Kidney (tissue), 14 donors: ENCODE data around the gene AKAP14. TPM values are rescaled to one million over a fixed set of nuclear protein-coding genes. Genes with fewer than 3 reads are reported as not detected.

Source experiments
- DNase-seq, 5 donors: peaks; one replicate each; pipeline ENCODE4 v3.0.0-alpha.2; 2013 to 2020
- FAIRE-seq: peaks from 2 replicates; lab custom pipeline; 2012; peaks lifted over from hg19 to GRCh38; lab: Jason Lieb, UNC
- H3K27ac ChIP-seq, 2 donors: one replicate each; pipeline ENCODE4 v1.7.0; 2013; ENCODE audit warnings: low read depth in 2 of 2, low read length in 2 of 2, inconsistent platforms in 1 of 2
- H3K27me3 ChIP-seq: one replicate; pipeline ENCODE4 v1.7.1; 2013; ENCODE audit warnings: low read length, inconsistent platforms; ENCODE audit not compliant: control insufficient read depth, insufficient read depth
- H3K36me3 ChIP-seq, 3 donors: one replicate each; pipeline versions ENCODE4 v1.7.0 to v1.7.1; 2013; ENCODE audit warnings: low read length in 3 of 3, control low read depth in 1 of 3, inconsistent platforms in 1 of 3; ENCODE audit not compliant: insufficient read depth in 3 of 3, control insufficient read depth in 2 of 3
- H3K4me1 ChIP-seq, 3 donors: one replicate each; pipeline versions ENCODE4 v1.7.0 to v1.7.1; 2013; ENCODE audit warnings: low read length in 3 of 3, inconsistent platforms in 1 of 3, low read depth in 1 of 3; ENCODE audit not compliant: control insufficient read depth in 2 of 3, insufficient read depth in 2 of 3
- H3K4me3 ChIP-seq, 3 donors: one replicate each; pipeline versions ENCODE4 v1.7.0 to v1.8.1; 2013; ENCODE audit warnings: low read length in 3 of 3, control low read depth in 1 of 3, inconsistent platforms in 1 of 3
- H3K9ac ChIP-seq, 3 donors: one replicate each; pipeline versions ENCODE4 v1.7.0 to v1.7.1; 2013; ENCODE audit warnings: low read length in 3 of 3, control low read depth in 1 of 3, inconsistent platforms in 1 of 3
- H3K9me3 ChIP-seq, 3 donors: one replicate each; pipeline versions ENCODE4 v1.7.0 to v1.7.1; 2013; ENCODE audit warnings: low read length in 3 of 3, control low read depth in 1 of 3, inconsistent platforms in 1 of 3; ENCODE audit not compliant: control insufficient read depth in 2 of 3, insufficient read depth in 1 of 3
- CTCF ChIP-seq: IDR thresholded peaks from 3 replicates; pipeline ENCODE4 v1.5.1; 2012; ENCODE audit warnings: mild to moderate bottlenecking, moderate library complexity, borderline replicate concordance; ENCODE audit not compliant: insufficient read depth; ENCODE audit errors: extremely low read depth
- intact Hi-C: fragments of 100-400 bp; cut with DNase I; formaldehyde crosslinking; loops from one replicate; pipeline ENCODE4 v1.11.1; 2022
- polyA plus RNA-seq: library from polyadenylated mRNA; stranded (reverse); fragments of 350-450 nt; fragmentation: Illumina TruSeq; extraction: RNeasy Lipid Tissue Mini Kit (QIAGEN cat#74804); gene quantifications from one replicate; pipeline ENCODE4 v1.2.3, GENCODE V29; 2014; ENCODE audit warnings: low read depth, low replicate concordance; ENCODE audit not compliant: insufficient read depth
- total RNA-seq: library from RNA; stranded (reverse); fragmentation: NEBNext Ultra II Directional; extraction: Animal tissue kit (Norgen Biotek cat#: 25700); gene quantifications from one replicate; pipeline ENCODE4 v1.2.1, GENCODE V29; 2021
- donor health status: control.
- donor health status: control.
- donor health status: control.
- donor health status: control.
- donor health status: control.
- donor health status: DM: yes; HTN: yes; CAD: no.
- donor health status: Normal renal cell carcinoma (clear cell type).

Gene AKAP14
- total and polyA plus RNA-seq, 2 donors from 2014 or later, result not detected

- H3K27ac ChIP-seq, result peak overlapping the region; percentile 92 to 93
- DNase-seq (peak in 4 of 5 donors; percentile 15 to 49 (median 44)), FAIRE-seq (no peak)
- H3K9ac ChIP-seq, result peak overlapping the region; percentile 71 to 95 (median 80)
- H3K9me3 ChIP-seq, result no peaks in the 10 kb centered on the region
- no peaks in the 10 kb centered on the region for H3K4me1 ChIP-seq
- intact Hi-C loops, result no loop called here
- TF ChIP-seq CTCF, result no peak
- H3K27me3 ChIP-seq, result no peaks in the 10 kb centered on the region
- H3K4me3 ChIP-seq, result peak overlapping the region; percentile 88 to 93 (median 88)
- H3K36me3 ChIP-seq, result no peaks in the 10 kb centered on the region
Observed at GRCh38 chrX:119870626-119871131, 25.0 kb upstream of the AKAP14 start.

GRCh38 chrX:119871245-119871598 lies 24.5 kb upstream of the AKAP14 start:
- Histone ChIP-seq H3K4me1 (no peaks in the 10 kb centered on the region), H3K27ac (peak overlapping the region; percentile 92 to 93)

GRCh38 chrX:119871599-119872395 lies 23.9 kb upstream of the AKAP14 start, which contains the start of the genes NDUFA1 and RNF113A:
Gene NDUFA1 (plus strand): TSS chrX:119871832. CDS start chrX:119871912, 80 bp downstream.
Gene RNF113A (minus strand): TSS chrX:119871733. CDS start chrX:119871613, 120 bp downstream.
- Histone ChIP-seq H3K27me3 (no peaks in the 10 kb centered on the region), H3K9me3 (no peaks in the 10 kb centered on the region), H3K4me1 (no peaks in the 10 kb centered on the region), H3K4me3 (peak within 1 kb of the TSS; percentile 88 to 93 (median 88)), H3K27ac (peak within 1 kb of the TSS; percentile 92 to 93), H3K9ac (peak within 1 kb of the TSS; percentile 71 to 95 (median 80)), H3K36me3 (peaks cover 0 to 2% (median 0%) of the 10 kb centered on the region in 3 donors)
- peak; percentile 82 to 95 (median 93) for DNase-seq
- TF ChIP-seq CTCF, result no peak
- FAIRE-seq, result no peak
- intact Hi-C loops, result no loop called here

More at GRCh38 chrX:119871245-119871598, 24.5 kb upstream of the AKAP14 start:
- intact Hi-C loops, result no loop called here
- FAIRE-seq (no peak), DNase-seq (peak in 1 of 5 donors; percentile 75)
- Histone ChIP-seq H3K27me3 (no peaks in the 10 kb centered on the region), H3K9me3 (no peaks in the 10 kb centered on the region), H3K36me3 (no peaks in the 10 kb centered on the region), H3K4me3 (peak overlapping the region; percentile 88 to 93 (median 88)), H3K9ac (peak overlapping the region; percentile 71 to 95 (median 80))
- no peak for TF ChIP-seq CTCF
